SH-SY5Y (cell line): ENCODE measurements around the gene RPS6KC1.

Experiments
- GATA2 ChIP-seq: IDR thresholded peaks from 2 replicates; pipeline ENCODE4 v1.6.1; 2011; ENCODE audit warnings: mild to moderate bottlenecking, low read depth, low read length
- GATA3 ChIP-seq: IDR thresholded peaks from 2 replicates; pipeline ENCODE4 v1.6.1; 2011; ENCODE audit warnings: low read depth, mild to moderate bottlenecking, low read length, moderate library complexity

GRCh38 chr1:213131851-213132655 lies 81.0 kb downstream of the RPS6KC1 start:
- TF ChIP-seq GATA3 (no peak), GATA2 (no peak)
